ENCODE results near the gene SH3TC1.

Gene SH3TC1

GRCh38 chr4:8285143-8285975 lies 86.3 kb downstream of the SH3TC1 start:
- H3K9ac ChIP-seq (ENCODE audit: insufficient read length, low read depth): no peak overlapping the region
- no peak overlapping the region for H3K4me3 ChIP-seq (ENCODE audit: insufficient read length, low read depth)
- H3K36me3 ChIP-seq (ENCODE audit: insufficient read depth, insufficient read length, low read length): peaks cover 6% of the 10 kb centered on the region
- H3K4me1 ChIP-seq (ENCODE audit: insufficient read depth, insufficient read length): no peaks in the 10 kb centered on the region
- DNase-seq (ENCODE audit: low read depth, low spot score): no peak
- no peak for TF ChIP-seq ZNF274 (IDR thresholded peaks at IDR 0.05; ENCODE audit: low read depth, low read length)
- TF ChIP-seq YY1 (IDR thresholded peaks at IDR 0.05; ENCODE audit: insufficient read depth, insufficient read length): no peak
- no peak for TF ChIP-seq SUZ12 (IDR thresholded peaks at IDR 0.05; ENCODE audit: extremely low read depth, insufficient read depth, insufficient read length)
- no peaks in the 10 kb centered on the region for H3K27me3 ChIP-seq (ENCODE audit: insufficient read depth, insufficient read length)
- no peaks in the 10 kb centered on the region for H3K9me3 ChIP-seq (ENCODE audit: insufficient read depth, low read length)

GRCh38 chr4:8285976-8286718 lies 87.1 kb downstream of the SH3TC1 start:
- Histone ChIP-seq H3K9ac (ENCODE audit: insufficient read length, low read depth) (no peak overlapping the region), H3K4me1 (ENCODE audit: insufficient read depth, insufficient read length) (no peaks in the 10 kb centered on the region), H3K4me3 (ENCODE audit: insufficient read length, low read depth) (no peak overlapping the region), H3K36me3 (ENCODE audit: insufficient read depth, insufficient read length, low read length) (peaks cover 6% of the 10 kb centered on the region), H3K9me3 (ENCODE audit: insufficient read depth, low read length) (no peaks in the 10 kb centered on the region), H3K27me3 (ENCODE audit: insufficient read depth, insufficient read length) (no peaks in the 10 kb centered on the region)
- TF ChIP-seq ZNF274 (IDR thresholded peaks at IDR 0.05; ENCODE audit: low read depth, low read length): no peak
- no peak for TF ChIP-seq YY1 (IDR thresholded peaks at IDR 0.05; ENCODE audit: insufficient read depth, insufficient read length)
- TF ChIP-seq SUZ12 (IDR thresholded peaks at IDR 0.05; ENCODE audit: extremely low read depth, insufficient read depth, insufficient read length): no peak
- DNase-seq (ENCODE audit: low read depth, low spot score): no peak

- no peaks in the 10 kb centered on the region for H3K27me3 ChIP-seq (ENCODE audit: insufficient read depth, insufficient read length)
- peaks cover 6% of the 10 kb centered on the region for H3K36me3 ChIP-seq (ENCODE audit: insufficient read depth, insufficient read length, low read length)
- no peak overlapping the region for H3K9ac ChIP-seq (ENCODE audit: insufficient read length, low read depth)
- H3K4me3 ChIP-seq (ENCODE audit: insufficient read length, low read depth): no peak overlapping the region
- no peaks in the 10 kb centered on the region for H3K9me3 ChIP-seq (ENCODE audit: insufficient read depth, low read length)
- TF ChIP-seq ZNF274 (IDR thresholded peaks at IDR 0.05; ENCODE audit: low read depth, low read length) (no peak), YY1 (IDR thresholded peaks at IDR 0.05; ENCODE audit: insufficient read depth, insufficient read length) (no peak), SUZ12 (IDR thresholded peaks at IDR 0.05; ENCODE audit: extremely low read depth, insufficient read depth, insufficient read length) (no peak)
- DNase-seq (ENCODE audit: low read depth, low spot score): no peak
- no peaks in the 10 kb centered on the region for H3K4me1 ChIP-seq (ENCODE audit: insufficient read depth, insufficient read length)
These were observed 87.7 kb downstream of the SH3TC1 start for GRCh38 chr4:8286719-8287342.

- no peaks in the 10 kb centered on the region for H3K4me1 ChIP-seq (ENCODE audit: insufficient read depth, insufficient read length)
- TF ChIP-seq SUZ12 (IDR thresholded peaks at IDR 0.05; ENCODE audit: extremely low read depth, insufficient read depth, insufficient read length): no peak
- TF ChIP-seq ZNF274 (IDR thresholded peaks at IDR 0.05; ENCODE audit: low read depth, low read length): no peak
- TF ChIP-seq YY1 (IDR thresholded peaks at IDR 0.05; ENCODE audit: insufficient read depth, insufficient read length): no peak
- H3K9me3 ChIP-seq (ENCODE audit: insufficient read depth, low read length): no peaks in the 10 kb centered on the region
- H3K27me3 ChIP-seq (ENCODE audit: insufficient read depth, insufficient read length): no peaks in the 10 kb centered on the region
- no peak overlapping the region for H3K9ac ChIP-seq (ENCODE audit: insufficient read length, low read depth)
- peaks cover 4% of the 10 kb centered on the region for H3K36me3 ChIP-seq (ENCODE audit: insufficient read depth, insufficient read length, low read length)
- H3K4me3 ChIP-seq (ENCODE audit: insufficient read length, low read depth): no peak overlapping the region
- no peak for DNase-seq (ENCODE audit: low read depth, low spot score)
These were observed 88.5 kb downstream of the SH3TC1 start for GRCh38 chr4:8287343-8288280.

GRCh38 chr4:8289151-8289750 lies 90.2 kb downstream of the SH3TC1 start:
- Histone ChIP-seq H3K9ac (ENCODE audit: insufficient read length, low read depth) (no peak overlapping the region), H3K27me3 (ENCODE audit: insufficient read depth, insufficient read length) (no peaks in the 10 kb centered on the region), H3K36me3 (ENCODE audit: insufficient read depth, insufficient read length, low read length) (peaks cover 2% of the 10 kb centered on the region), H3K4me3 (ENCODE audit: insufficient read length, low read depth) (no peak overlapping the region), H3K9me3 (ENCODE audit: insufficient read depth, low read length) (no peaks in the 10 kb centered on the region), H3K4me1 (ENCODE audit: insufficient read depth, insufficient read length) (no peaks in the 10 kb centered on the region)
- TF ChIP-seq ZNF274 (IDR thresholded peaks at IDR 0.05; ENCODE audit: low read depth, low read length): no peak
- no peak for TF ChIP-seq SUZ12 (IDR thresholded peaks at IDR 0.05; ENCODE audit: extremely low read depth, insufficient read depth, insufficient read length)
- TF ChIP-seq YY1 (IDR thresholded peaks at IDR 0.05; ENCODE audit: insufficient read depth, insufficient read length): no peak
- no peak for DNase-seq (ENCODE audit: low read depth, low spot score)

- no peaks in the 10 kb centered on the region for H3K9me3 ChIP-seq (ENCODE audit: insufficient read depth, low read length)
- H3K4me1 ChIP-seq (ENCODE audit: insufficient read depth, insufficient read length): no peaks in the 10 kb centered on the region
- H3K36me3 ChIP-seq (ENCODE audit: insufficient read depth, insufficient read length, low read length): peaks cover 2% of the 10 kb centered on the region
- H3K27me3 ChIP-seq (ENCODE audit: insufficient read depth, insufficient read length): no peaks in the 10 kb centered on the region
- no peak for DNase-seq (ENCODE audit: low read depth, low spot score)
- no peak overlapping the region for H3K4me3 ChIP-seq (ENCODE audit: insufficient read length, low read depth)
- H3K9ac ChIP-seq (ENCODE audit: insufficient read length, low read depth): no peak overlapping the region
- TF ChIP-seq YY1 (IDR thresholded peaks at IDR 0.05; ENCODE audit: insufficient read depth, insufficient read length): no peak
- TF ChIP-seq ZNF274 (IDR thresholded peaks at IDR 0.05; ENCODE audit: low read depth, low read length): no peak
- no peak for TF ChIP-seq SUZ12 (IDR thresholded peaks at IDR 0.05; ENCODE audit: extremely low read depth, insufficient read depth, insufficient read length)
These were observed 91.0 kb downstream of the SH3TC1 start for GRCh38 chr4:8289956-8290700.

Measured in NT2/D1 (cell line).